ENCODE measurements around the gene FJX1. TPM values are rescaled to one million over a fixed set of nuclear protein-coding genes. Genes with fewer than 3 reads are reported as not detected.

FJX1 gene
- total RNA-seq, 1 donor from 2014 or later, result 0.73 TPM

- Mint-ChIP-seq H3K36me3 (ENCODE audit: low read depth) (no peaks in the 10 kb centered on the region), H3K27ac (no peak overlapping the region), H3K4me3 (peak overlapping the region; percentile 19), H3K4me1 (peaks cover 12% of the 10 kb centered on the region), H3K27me3 (peaks cover 48% of the 10 kb centered on the region), H3K9me3 (no peaks in the 10 kb centered on the region)
- DNase-seq (peak; percentile 27), ATAC-seq (ENCODE audit: low read depth) (peak; percentile 38)
- POLR2A ChIA-PET, result no interaction called here
- CTCF ChIA-PET, result interaction anchor here (3.7 kb wide), 1 partner anchor 648 kb away, joined by 20 read pairs; no protein-coding TSS in a partner anchor
- intact Hi-C loops (cut with micrococcal nuclease), result loop anchor here (5.0 kb wide), 2 partner anchors 534 to 1129 kb away; no protein-coding TSS in a partner anchor
- TF ChIP-seq CTCF (IDR thresholded peaks at IDR 0.05), result no peak
Measured at GRCh38 chr11:35618497-35619115, 346 bp downstream of the FJX1 start.

GRCh38 chr11:35619116-35619854, 1.0 kb downstream of the FJX1 start:
- no peak for TF ChIP-seq CTCF (IDR thresholded peaks at IDR 0.05)
- H3K27me3 Mint-ChIP-seq, result peaks cover 47% of the 10 kb centered on the region
- no peaks in the 10 kb centered on the region for H3K9me3 Mint-ChIP-seq
- peak; percentile 21 for DNase-seq
- H3K36me3 Mint-ChIP-seq (ENCODE audit: low read depth), result no peaks in the 10 kb centered on the region
- H3K4me1 Mint-ChIP-seq, result peaks cover 12% of the 10 kb centered on the region
- no peak overlapping the region for H3K27ac Mint-ChIP-seq
- ChIA-PET CTCF (interaction anchor here (1.0 to 3.7 kb wide), 2 partner anchors 203 to 647 kb away, joined by 5 to 20 read pairs; no protein-coding TSS in a partner anchor), POLR2A (no interaction called here)
- H3K4me3 Mint-ChIP-seq, result peak overlapping the region; percentile 70
- ATAC-seq (ENCODE audit: low read depth), result peak; percentile 12
- intact Hi-C loops (cut with micrococcal nuclease), result loop anchor here (5.0 kb wide), 2 partner anchors 533 to 1128 kb away; no protein-coding TSS in a partner anchor

- TF ChIP-seq CTCF (IDR thresholded peaks at IDR 0.05), result no peak
- intact Hi-C loops (cut with micrococcal nuclease), result loop anchor here (1.0 to 5.0 kb wide), 3 partner anchors 42 to 1127 kb away; partner anchors contain the start of gene TRIM44
- Mint-ChIP-seq H3K36me3 (ENCODE audit: low read depth) (no peaks in the 10 kb centered on the region), H3K9me3 (no peaks in the 10 kb centered on the region), H3K27ac (no peak overlapping the region), H3K27me3 (peaks cover 47% of the 10 kb centered on the region), H3K4me3 (peak overlapping the region; percentile 70), H3K4me1 (peaks cover 12% of the 10 kb centered on the region)
- ChIA-PET POLR2A (no interaction called here), CTCF (interaction anchor here (1.0 to 3.7 kb wide), 2 partner anchors 202 to 646 kb away, joined by 5 to 20 read pairs; no protein-coding TSS in a partner anchor)
- no peak for ATAC-seq (ENCODE audit: low read depth)
- peak; percentile 16 for DNase-seq
Measured at GRCh38 chr11:35619855-35620640, 1.8 kb downstream of the FJX1 start.

GRCh38 chr11:35620795-35621194, 2.5 kb downstream of the FJX1 start:
- TF ChIP-seq CTCF (IDR thresholded peaks at IDR 0.05), result no peak
- Mint-ChIP-seq H3K27me3 (peaks cover 48% of the 10 kb centered on the region), H3K4me1 (peaks cover 12% of the 10 kb centered on the region), H3K4me3 (peak overlapping the region; percentile 3), H3K27ac (no peak overlapping the region), H3K36me3 (ENCODE audit: low read depth) (no peaks in the 10 kb centered on the region), H3K9me3 (no peaks in the 10 kb centered on the region)
- intact Hi-C loops (cut with micrococcal nuclease), result loop anchor here (1.0 kb wide), 1 partner anchor 42 kb away; the partner anchor contains the start of gene TRIM44
- ATAC-seq (ENCODE audit: low read depth) (no peak), DNase-seq (no peak)
- ChIA-PET POLR2A (no interaction called here), CTCF (no interaction called here)

Measured in activated B cell treated with CpG ODN at 0.5 μM for 24 hours (primary cell).